Testis (tissue), 3 donors: ENCODE data around the gene SALL2. TPM values are rescaled to one million over a fixed set of nuclear protein-coding genes. Genes with fewer than 3 reads are reported as not detected.

ENCODE experiments used
- DNase-seq: peaks from one replicate; pipeline ENCODE4 v3.0.0-alpha.2; 2019
- H3K27ac ChIP-seq, 2 donors: fragments of 200-600 bp; sonication (generic); one replicate each; pipeline ENCODE4 v1.5.1; 2019
- H3K27me3 ChIP-seq: fragments of 200-600 bp; sonication (generic); one replicate; pipeline ENCODE4 v1.5.1; 2019
- H3K36me3 ChIP-seq: fragments of 200-600 bp; sonication (generic); one replicate; pipeline ENCODE4 v1.5.1; 2017; ENCODE audit warnings: low read depth; ENCODE audit errors: missing control alignments
- H3K4me1 ChIP-seq: fragments of 200-600 bp; sonication (generic); one replicate; pipeline ENCODE4 v1.5.1; 2019
- H3K4me3 ChIP-seq, 2 donors: fragments of 200-600 bp; sonication (generic); one replicate each; pipeline ENCODE4 v1.5.1; 2017 to 2019
- H3K9me3 ChIP-seq: fragments of 200-600 bp; sonication (generic); one replicate; pipeline ENCODE4 v1.5.1; 2017
- CTCF ChIP-seq, 3 experiments: fragments of 450-650 bp in 2 of 3; fragments of 200-600 bp in 1 of 3; sonication (generic) in 1 of 3; IDR thresholded peaks; one replicate each; pipeline ENCODE4 v1.5.1; 2016 to 2019; ENCODE audit warnings: antibody characterized with exemption in 3 of 3, mild to moderate bottlenecking in 2 of 3, moderate library complexity in 1 of 3
- POLR2A ChIP-seq: fragments of 450-650 bp; IDR thresholded peaks from one replicate; pipeline ENCODE4 v1.6.1; 2017; ENCODE audit warnings: antibody characterized with exemption, mild to moderate bottlenecking, moderate library complexity
- WGBS, 2 donors: methylation state at CpG; one replicate each; pipeline ENCODE4 v1.1.5; 2018; 5-methylcytosine and 5-hydroxymethylcytosine counted together
- intact Hi-C: fragments of 100-400 bp; cut with DNase I; formaldehyde crosslinking; loops from one replicate; pipeline ENCODE4 v1.15.1; 2023; ENCODE audit warnings: low total_unique reads
- polyA plus RNA-seq: library from polyadenylated mRNA; stranded (reverse); fragments of 350-450 nt; fragmentation: Illumina TruSeq; extraction: RNeasy Lipid Tissue Mini Kit (QIAGEN cat#74804); gene quantifications from one replicate; pipeline ENCODE4 v1.2.3, GENCODE V29; 2014; ENCODE audit warnings: low read depth, low replicate concordance; ENCODE audit not compliant: insufficient read depth
- total RNA-seq, 2 donors: library from RNA; depleted of rRNA; stranded (reverse); fragments of >200 nt; gene quantifications; one replicate each; pipeline ENCODE4 v1.2.3, GENCODE V29; 2016

The SALL2 gene
- total and polyA plus RNA-seq, 3 donors from 2014 or later = 4.1 to 5.5 (median 5.0) TPM

GRCh38 chr14:21476925-21477681 is 49.0 kb downstream of the SALL2 start, which contains the start of the genes RAB2B and TOX4:
Gene RAB2B, minus strand, starts transcription at chr14:21476959. Its CDS starts 87 bp downstream, at chr14:21476872.
Gene TOX4, plus strand, starts transcription at chr14:21477195. Its CDS starts 84 bp downstream, at chr14:21477279.
- Histone ChIP-seq H3K4me3 (peak within 1 kb of the TSS; percentile 80 to 89), H3K27me3 (no peaks in the 10 kb centered on the region), H3K36me3 (no peaks in the 10 kb centered on the region), H3K27ac (peak within 1 kb of the TSS; percentile 91), H3K9me3 (no peaks in the 10 kb centered on the region), H3K4me1 (peaks cover 16% of the 10 kb centered on the region)
- intact Hi-C loops = no loop called here
- TF ChIP-seq POLR2A (no peak), CTCF (IDR thresholded peaks at IDR 0.05) (peak; percentile 96 to 99 (median 98))
- WGBS, 2 donors = 0% methylated on average over 47 to 49 of the region's 49 CpGs
- peak; percentile 99 for DNase-seq

DNA sequence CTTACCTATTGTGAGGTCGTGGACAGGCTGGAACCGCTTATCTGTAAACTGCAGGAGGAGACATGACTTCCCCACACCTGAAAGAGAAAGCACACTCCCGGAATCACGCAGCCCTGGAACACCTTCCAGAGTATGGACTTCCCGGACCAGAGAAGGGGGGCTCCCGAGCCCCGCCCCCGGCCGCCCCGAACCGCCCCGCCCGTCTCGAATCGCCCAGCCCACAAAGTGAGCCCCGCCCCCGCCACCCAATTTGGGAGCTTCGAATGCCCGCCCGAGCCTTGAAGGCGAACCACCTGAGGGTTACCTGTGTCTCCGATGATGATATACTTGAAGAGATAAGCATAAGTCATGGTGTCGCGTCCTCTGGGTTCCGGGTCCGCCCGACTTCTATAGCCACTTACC is 49.6 kb downstream of the SALL2 start:
- H3K27ac ChIP-seq = peak overlapping the region; percentile 90 to 91
- DNase-seq = no peak
- peak overlapping the region; percentile 80 to 89 for H3K4me3 ChIP-seq
- intact Hi-C loops = no loop called here
- peaks cover 16% of the 10 kb centered on the region for H3K4me1 ChIP-seq
- no peaks in the 10 kb centered on the region for H3K9me3 ChIP-seq
- no peaks in the 10 kb centered on the region for H3K27me3 ChIP-seq
- no peak for TF ChIP-seq POLR2A
- 0 to 1% methylated on average over 11 to 24 of the region's 27 CpGs for WGBS, 2 donors
- no peaks in the 10 kb centered on the region for H3K36me3 ChIP-seq

DNA sequence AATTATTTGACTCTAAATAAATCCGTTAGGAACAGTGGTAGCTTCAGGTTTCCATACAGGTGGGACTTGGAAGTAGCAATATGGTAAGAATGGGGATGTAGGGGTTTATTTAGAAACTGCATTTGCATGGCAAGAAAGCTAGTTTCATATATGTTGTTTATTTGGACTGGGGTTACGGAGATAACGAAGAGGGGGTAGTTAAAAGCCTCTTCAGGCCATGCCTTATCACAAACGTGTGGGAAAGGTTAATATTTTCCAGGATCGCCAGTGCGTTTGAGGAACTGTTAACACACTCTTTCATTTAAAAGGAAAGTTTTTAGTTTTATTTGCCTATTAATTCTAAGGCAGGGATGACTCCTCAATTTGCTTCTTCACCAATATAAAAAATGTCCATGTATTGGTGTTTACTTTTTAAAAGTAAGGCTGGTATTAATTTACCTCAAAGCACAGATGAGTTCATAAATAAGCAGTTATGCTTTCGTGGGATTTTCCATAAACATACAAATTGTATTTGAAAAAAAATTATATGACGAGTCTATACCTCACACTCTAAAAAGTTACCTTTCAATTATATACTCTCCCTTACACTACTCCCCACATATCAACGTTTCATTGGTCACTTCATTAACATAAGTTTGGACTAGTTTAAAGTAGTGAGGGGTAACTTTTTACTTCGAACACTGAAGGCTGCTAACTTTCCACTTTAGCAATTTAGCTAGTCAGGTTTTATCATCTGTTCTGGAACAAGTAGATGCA is 50.2 kb downstream of the SALL2 start:
- H3K4me1 ChIP-seq = peaks cover 16% of the 10 kb centered on the region
- peak overlapping the region; percentile 90 to 91 for H3K27ac ChIP-seq
- TF ChIP-seq POLR2A (no peak), CTCF (IDR thresholded peaks at IDR 0.05) (no peak)
- no peak for DNase-seq
- H3K9me3 ChIP-seq = no peaks in the 10 kb centered on the region
- WGBS, 2 donors = 24 to 33% methylated on average over 10 of the region's 10 CpGs
- intact Hi-C loops = no loop called here
- H3K27me3 ChIP-seq = no peaks in the 10 kb centered on the region
- no peaks in the 10 kb centered on the region for H3K36me3 ChIP-seq
- H3K4me3 ChIP-seq = peak overlapping the region; percentile 80 to 89

Other genes starting within 250 kb of the SALL2 start
- gene RPGRIP1, start 246.3 kb downstream of the SALL2 start, total RNA-seq = 10 to 100 TPM; 35.7 to 38.9 TPM
- gene RPGRIP1, start 246.3 kb downstream of the SALL2 start, polyA plus RNA-seq = 110 TPM
- 100 to 1,000 TPM; 104 to 112 TPM for gene SUPT16H, start 142.3 kb downstream of the SALL2 start, total RNA-seq
- gene SUPT16H, start 142.3 kb downstream of the SALL2 start, polyA plus RNA-seq = 99.5 TPM
- gene CHD8, start 70.2 kb downstream of the SALL2 start, total RNA-seq = 10 to 100 TPM; 82.8 to 87.4 TPM
- gene CHD8, start 70.2 kb downstream of the SALL2 start, polyA plus RNA-seq = 67.3 TPM
- gene RAB2B, start 49.4 kb downstream of the SALL2 start, total RNA-seq = 10 to 100 TPM; 32.9 to 40.1 TPM
- 36.4 TPM for gene RAB2B, start 49.4 kb downstream of the SALL2 start, polyA plus RNA-seq
- 10 to 100 TPM; 64.4 to 72.6 TPM for gene TOX4, start 49.2 kb downstream of the SALL2 start, total RNA-seq
- gene TOX4, start 49.2 kb downstream of the SALL2 start, polyA plus RNA-seq = 120 TPM
- gene METTL3, start 15.0 kb downstream of the SALL2 start, total RNA-seq = 10 to 100 TPM; 65.7 to 66.3 TPM
- 81.1 TPM for gene METTL3, start 15.0 kb downstream of the SALL2 start, polyA plus RNA-seq
- not detected for gene OR10G3, start 53.7 kb upstream of the SALL2 start, total RNA-seq
- gene OR10G3, start 53.7 kb upstream of the SALL2 start, polyA plus RNA-seq = not detected
- gene OR10G2, start 108.6 kb upstream of the SALL2 start, total RNA-seq = under 1 TPM in 1 of 2 donors, not detected in 1; 0.25 TPM
- gene OR10G2, start 108.6 kb upstream of the SALL2 start, polyA plus RNA-seq = not detected
- under 1 TPM in 1 of 2 donors, not detected in 1; 0.19 TPM for gene OR4E2, start 127.5 kb upstream of the SALL2 start, total RNA-seq
- not detected for gene OR4E2, start 127.5 kb upstream of the SALL2 start, polyA plus RNA-seq
- gene OR4E1, start 147.5 kb upstream of the SALL2 start, total RNA-seq = under 1 TPM in 1 of 2 donors, not detected in 1; 0.47 TPM
- 0.16 TPM for gene OR4E1, start 147.5 kb upstream of the SALL2 start, polyA plus RNA-seq